NK-92 treated with Interleukin-12 subunit alpha and Interleukin-12 subunit beta, amount 100 ng/mL, for 24 hours (cell line): ENCODE results near the gene SEMA3A.
"Not testable (repeated sequence)": the region's sequence is repeated elsewhere in the genome, so short reads cannot be mapped to it uniquely, and the experiment has no call there.

Source experiments
- DNase-seq: peaks from one replicate; lab custom pipeline; 2025; lab: John Stamatoyannopoulos, UW

The SEMA3A gene

DNA sequence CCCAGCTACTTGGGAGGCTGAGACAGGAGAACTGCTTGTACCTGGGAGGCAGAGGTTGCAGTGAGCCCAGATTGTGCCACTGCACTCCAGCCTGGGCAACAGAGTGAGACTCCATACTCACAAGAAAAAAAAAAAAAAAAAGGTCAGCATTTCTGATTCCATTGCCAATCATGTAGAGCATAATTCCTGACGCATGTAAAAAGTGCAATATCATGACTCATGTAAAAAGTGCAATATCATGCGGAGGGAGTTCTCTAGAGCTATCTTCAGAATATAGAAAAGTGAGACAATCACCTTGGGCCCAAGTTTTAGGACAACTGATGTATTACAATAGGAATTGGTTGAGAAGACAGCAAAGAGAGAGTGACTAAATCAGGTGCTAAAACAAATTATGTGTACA lies 85.8 kb downstream of the SEMA3A start:
- no peak for DNase-seq

DNA sequence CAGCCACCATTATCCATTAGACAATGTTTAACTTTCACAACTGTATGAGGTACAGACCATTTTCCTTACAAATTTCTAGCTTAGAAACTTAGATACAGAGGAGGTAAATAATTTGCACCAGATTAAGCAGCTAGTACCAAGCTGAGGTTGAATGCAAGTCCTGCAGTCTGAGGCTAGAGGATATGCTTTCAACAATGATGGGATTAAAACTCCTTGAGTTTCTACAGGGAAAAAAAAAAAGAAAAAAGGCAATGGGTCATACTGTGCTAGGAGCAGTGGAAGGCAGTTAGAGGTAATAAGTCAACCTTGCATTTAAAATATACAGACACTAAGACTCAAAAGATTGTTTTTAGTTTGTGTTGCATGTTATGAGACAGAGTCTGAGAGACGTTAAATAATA lies 86.5 kb downstream of the SEMA3A start:
- no peak for DNase-seq

DNA sequence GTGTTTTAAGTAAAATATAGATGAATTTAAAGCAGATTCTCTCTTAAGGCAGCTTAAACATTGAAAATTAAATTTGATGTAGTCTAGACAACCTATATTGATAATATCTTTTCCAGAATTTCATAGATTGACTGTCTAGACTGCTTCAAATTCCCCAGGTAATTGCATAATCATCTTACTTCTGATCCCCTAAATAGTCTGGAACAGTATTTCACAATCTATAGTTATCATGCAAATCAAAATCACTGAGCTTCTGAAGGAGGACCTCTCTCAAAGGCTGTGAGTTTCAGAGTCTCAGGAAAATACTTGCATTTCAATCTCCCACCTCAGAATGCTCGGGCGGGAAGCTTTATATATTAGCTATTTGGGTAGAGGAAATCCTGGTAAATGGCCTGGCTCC lies 87.3 kb downstream of the SEMA3A start:
- no peak for DNase-seq

DNA sequence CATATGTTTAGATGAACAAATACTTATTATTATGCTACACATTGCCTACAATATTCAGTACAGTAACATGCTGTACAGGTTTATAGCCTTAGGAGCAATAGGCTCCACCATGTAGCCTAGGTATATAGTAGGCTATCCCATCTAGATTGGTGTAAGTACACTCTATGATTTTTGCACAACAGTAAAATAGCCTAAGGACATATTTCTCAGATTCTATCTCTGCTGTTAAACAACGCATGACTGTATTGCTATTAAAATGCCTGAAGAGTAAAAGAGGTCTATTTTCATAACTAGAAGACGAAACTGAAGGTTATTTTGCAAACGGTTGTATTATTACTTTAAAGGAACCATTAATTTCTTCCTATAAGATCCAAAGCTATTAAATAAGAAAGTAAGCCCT lies 88.3 kb downstream of the SEMA3A start:
- no peak for DNase-seq

DNA sequence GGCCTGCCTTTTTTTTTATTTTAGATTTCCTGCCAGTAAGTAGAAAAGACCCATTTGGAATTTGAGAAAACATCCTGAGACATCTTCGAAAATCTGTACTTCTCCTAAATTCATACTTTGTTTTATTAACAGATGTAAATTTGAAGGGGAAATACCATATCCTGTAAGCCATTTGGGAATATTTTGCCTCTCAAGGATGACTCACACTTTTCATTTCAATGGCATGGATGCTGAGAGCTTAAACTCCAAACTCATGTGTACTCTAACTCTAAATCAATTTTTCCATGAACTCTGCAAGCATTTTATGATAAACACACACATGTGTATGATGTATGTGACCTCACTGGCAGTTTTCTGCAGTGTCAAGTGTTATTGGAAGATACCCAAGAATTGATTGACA lies 89.0 kb downstream of the SEMA3A start:
- DNase-seq, result no peak

DNA sequence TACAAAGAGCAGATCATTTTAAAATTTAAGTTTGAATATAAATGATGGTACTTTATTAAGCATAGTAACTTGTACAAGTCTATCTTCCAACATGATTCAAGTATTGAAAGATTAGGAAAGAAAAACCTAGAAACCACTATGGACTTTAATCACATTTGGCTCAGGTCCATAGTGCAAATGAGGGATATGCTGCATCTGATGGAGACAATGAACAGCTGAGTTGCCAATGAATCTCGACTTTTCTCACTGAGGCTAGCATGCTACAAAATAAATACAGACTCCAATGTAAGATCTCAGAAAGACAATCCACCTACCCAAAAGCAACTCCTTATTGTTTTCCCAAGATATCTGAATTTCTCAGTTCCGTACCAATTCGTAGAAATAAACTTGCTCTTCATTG lies 89.8 kb downstream of the SEMA3A start:
- no peak for DNase-seq

DNA sequence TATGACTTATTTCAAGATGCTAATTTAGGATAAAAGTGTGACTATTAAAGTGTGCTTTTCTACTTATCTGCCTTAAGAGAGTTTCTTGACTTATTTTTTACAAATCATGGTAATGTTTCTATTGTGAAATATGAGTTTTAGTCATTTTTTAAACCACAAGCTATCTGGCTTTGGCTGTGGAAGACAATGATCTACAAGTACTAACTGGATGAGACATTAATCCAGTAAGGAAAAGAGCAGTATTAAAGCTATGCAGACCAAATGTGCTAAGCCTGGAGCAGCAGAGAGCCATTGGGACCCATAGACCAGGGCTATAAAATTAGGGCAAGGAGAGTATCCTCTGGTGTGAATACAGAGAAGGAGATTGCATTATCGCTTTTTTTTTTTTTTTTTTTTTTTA lies 92.4 kb downstream of the SEMA3A start:
- DNase-seq, result no peak

- no peak for DNase-seq
These were observed 93.7 kb downstream of the SEMA3A start for GRCh38 chr7:84100866-84101265.

- no peak for DNase-seq
These were observed 98.6 kb downstream of the SEMA3A start for GRCh38 chr7:84095971-84096370.

GRCh38 chr7:84092207-84092606 lies 102.4 kb downstream of the SEMA3A start:
- no peak for DNase-seq

DNA sequence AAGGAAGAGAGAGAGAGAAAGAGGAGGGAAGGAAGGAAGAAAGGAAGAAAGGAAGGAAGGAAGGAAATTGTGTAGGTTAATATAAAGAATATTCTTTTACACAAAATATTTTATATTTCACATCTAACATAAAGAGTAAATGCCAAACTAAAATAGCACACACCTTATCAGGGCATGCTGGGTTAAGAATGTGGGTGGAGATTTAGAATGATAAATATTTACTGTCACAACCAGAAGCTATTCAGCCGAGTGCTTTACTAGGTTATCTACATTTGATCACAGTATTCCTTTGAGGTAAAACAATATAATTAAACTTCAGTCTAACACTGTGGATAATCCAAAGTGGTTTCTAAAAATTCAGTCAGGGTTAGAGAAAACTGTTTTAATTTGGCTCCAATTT lies 103.3 kb downstream of the SEMA3A start:
- DNase-seq, result no peak

GRCh38 chr7:84088802-84089201 lies 105.8 kb downstream of the SEMA3A start:
- no peak for DNase-seq

GRCh38 chr7:84085998-84086397 lies 108.6 kb downstream of the SEMA3A start:
- DNase-seq, result no peak

DNA sequence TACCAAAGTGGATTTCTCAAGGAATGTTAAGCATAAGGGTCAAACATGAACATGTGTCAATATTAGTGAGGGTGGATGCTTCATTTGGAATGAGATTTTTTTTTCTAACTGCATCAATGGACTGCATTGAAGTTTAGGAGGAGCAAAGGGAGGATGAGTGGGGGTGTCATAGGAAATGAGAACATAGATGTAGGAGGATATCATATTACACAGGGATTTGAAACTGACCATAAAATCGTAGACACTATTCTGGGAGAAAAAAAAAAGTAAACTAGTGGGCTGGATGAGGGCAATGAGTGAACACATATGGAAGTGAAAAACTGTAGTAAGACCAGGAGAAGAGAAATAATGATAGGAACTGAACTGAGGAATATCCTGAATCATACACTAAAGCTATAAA lies 109.4 kb downstream of the SEMA3A start:
- DNase-seq, result no peak

DNA sequence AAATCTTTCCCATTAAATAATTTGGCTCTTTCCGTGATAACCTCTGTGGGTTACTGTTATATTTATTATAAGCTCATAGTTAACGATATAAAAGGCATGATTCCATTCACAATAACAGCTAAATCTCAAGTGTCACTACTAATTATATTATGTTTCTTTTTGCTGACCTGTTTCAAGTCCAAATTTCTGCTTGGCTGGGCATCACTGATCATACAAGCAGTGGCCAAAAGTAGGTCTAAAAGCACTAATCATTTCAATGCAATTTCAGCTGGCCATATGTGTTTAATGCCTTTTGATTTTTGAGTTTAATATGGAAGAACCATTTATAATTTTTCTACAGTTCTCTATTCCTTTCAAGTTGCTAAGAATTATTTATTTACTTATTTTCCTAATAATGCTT lies 110.7 kb downstream of the SEMA3A start:
- DNase-seq, result no peak

DNA sequence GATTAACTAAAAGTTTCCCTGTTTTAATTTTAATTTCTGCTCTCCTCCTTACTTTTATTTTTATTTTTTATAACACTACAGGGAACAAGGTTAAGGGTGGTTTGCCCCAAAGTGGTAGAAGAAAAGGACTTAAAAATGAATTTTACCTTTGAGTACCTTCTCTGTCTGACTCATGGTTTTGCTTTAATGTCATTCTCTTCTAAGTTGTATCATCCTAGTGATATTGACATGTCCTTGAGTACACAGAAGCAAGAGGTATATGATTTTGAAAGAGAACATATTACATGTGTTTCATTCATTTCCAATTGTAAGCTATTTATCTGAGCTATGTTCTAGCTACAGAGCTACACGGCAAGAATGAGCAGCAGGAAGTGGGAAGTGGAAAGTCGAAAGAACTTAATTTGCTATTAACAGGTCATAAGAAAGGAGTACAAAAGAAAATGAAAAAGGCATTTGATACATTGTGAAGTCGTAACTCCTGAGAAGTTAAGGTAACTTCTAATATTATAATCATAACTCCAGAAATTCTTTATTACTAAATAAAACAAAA lies 112.5 kb downstream of the SEMA3A start:
- no peak for DNase-seq

- DNase-seq, result no peak
These were observed 117.3 kb downstream of the SEMA3A start for GRCh38 chr7:84077336-84077735.

- DNase-seq, result no peak
These were observed 118.4 kb downstream of the SEMA3A start for GRCh38 chr7:84076219-84076618.

DNA sequence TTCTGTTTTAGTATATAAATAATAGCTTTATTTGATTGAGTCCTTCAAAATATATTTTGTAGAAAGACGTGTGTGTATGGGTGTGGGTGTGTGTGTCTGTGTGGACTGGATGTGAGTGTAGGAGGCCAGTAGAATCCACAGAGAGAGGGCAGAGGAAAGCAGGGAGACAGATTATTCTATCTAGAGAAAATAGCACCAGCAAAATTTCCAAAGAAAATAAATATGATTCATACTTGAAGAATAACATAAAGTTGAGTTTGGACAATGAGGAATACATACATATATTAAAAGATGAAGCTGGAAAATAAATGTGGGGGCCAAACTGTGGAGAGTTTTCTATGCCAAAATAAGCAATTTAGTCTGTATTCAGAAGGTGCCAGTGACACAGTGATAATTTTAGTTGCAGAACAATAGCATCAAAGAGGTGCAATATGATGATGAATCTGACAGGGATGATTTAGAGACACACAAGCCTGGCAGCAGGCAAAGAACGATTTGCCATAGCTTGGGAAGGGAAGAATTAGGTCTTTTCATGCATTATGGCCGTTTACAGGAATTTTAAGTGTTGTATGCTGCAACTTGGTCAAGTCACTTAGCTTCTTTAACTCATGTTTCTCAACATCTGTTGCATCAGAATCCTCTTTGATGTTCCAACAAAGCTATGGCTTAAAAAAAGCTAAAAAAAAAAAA lies 121.3 kb downstream of the SEMA3A start:
- no peak for DNase-seq

DNA sequence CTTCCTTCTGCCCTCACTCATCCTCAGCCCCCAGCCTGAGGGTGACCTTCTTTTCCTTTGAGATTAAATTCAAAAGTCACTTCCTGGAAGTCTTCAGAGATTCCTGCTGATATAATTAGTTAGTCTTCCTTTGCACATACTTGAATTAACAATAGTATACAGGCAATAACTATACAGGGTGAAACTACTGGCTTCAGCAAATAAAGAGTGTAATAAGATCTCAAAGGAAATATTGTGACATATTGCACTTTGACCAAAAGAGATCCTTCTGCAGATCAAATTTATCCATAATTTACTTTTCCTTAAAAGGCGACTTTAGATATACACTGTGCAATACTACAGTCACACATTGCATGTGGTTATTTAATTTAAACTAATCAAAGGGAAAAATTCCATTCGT lies 123.8 kb downstream of the SEMA3A start:
- no peak for DNase-seq

DNA sequence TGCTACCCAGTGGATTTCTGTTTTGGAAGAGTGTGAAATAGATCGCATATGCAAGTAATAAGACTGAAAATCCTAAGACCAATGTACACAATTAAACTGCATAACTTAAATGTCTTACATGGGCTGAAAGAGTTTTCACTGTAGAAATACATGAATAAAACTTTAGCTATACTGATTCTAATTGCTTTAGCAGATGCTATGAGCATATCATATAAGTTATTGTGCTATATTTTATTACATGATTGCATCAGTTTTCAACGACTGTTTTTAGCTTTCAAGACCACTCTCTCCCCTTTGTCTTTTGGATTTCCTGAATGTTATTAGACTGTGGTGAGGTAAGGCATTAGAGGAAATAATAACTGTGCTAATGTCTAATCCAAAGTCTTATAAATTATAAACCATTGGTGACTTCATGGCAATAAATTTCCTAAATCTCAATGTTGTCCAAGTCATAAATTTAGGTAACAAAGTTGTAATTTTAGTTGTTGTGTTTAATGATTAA lies 124.5 kb downstream of the SEMA3A start:
- DNase-seq, result no peak

DNA sequence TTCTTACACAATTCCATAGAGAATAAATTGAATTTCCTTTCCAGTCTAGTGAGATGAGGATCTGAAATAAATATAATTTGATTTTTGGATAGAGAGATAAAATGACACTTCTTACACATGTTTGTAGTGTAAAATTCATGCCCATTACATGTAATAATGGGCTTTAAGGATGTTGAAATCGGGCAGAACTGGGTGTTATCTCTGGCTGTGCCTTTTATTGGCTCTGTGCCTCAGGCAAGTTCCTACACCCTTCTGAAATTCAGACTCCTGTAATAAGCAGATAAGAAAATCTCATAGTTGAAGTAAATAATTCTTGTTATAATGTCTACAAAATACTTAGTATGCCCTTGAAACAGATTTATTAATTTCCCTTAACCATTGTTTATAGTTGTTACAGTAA lies 125.6 kb downstream of the SEMA3A start:
- no peak for DNase-seq

DNA sequence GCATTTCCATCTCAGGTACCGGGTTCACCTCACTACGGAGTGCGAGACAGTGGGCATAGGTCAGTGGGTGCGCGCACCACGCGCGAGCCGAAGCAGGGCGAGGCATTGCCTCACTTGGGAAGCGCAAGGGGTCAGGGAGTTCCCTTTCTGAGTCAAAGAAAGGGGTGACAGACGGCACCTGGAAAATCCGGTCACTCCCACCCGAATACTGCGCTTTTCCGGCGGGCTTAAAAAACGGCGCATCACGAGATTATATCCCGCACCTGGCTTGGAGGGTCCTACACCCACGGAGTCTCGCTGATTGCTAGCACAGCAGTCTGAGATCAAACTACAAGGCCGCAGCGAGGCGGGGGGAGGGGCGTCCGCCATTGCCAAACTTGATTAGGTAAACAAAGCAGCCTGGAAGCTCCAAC lies 132.1 kb downstream of the SEMA3A start:
- not testable (repeated sequence) for DNase-seq

DNA sequence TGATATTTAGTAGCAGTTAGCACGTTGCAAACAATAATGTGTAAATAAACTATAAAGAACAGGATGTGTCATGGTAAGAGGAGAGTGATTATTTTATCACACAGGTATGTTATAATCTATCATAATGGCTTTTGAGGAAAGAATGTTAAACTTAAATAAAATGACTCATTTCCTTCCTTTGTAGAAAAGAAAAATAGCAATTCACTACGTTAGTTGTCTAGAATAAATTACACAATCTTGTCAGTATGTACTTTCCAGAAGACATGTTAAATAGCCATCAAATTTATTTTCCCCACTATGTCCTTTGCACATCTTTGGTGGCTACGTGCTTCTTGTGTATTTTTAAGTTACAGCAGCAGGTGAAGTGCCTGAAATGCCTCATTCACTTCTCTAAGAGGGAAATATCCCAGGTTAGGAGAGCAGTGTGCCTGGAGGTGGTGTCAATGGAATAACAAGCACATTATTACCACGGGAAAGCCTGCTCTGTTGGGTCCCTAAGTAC lies 133.8 kb downstream of the SEMA3A start:
- no peak for DNase-seq
